K562 (cell line): ENCODE measurements around the gene CD44. TPM values are rescaled to one million over a fixed set of nuclear protein-coding genes. Genes with fewer than 3 reads are reported as not detected.

ENCODE experiments used
- ATAC-seq: fragments of 200-7000 bp; cut with Tn5 transposase; 3 replicates; pipeline ENCODE4 v1.9.1; 2020; ENCODE audit warnings: moderate library complexity
- BruUV-seq: library from RNA; stranded (reverse); fragments of 400-500 nt; replicated peaks from 2 replicates; lab custom pipeline; 2021; lab: Mats Ljungman, UMichigan
- CTCF ChIA-PET: fragments of 300-600 bp; formaldehyde crosslinking; extraction: SDS; loops from one replicate; lab custom pipeline; 2021; ENCODE audit warnings: low intra/inter-chr PET ratio; lab: Yijun Ruan, JAX
- POLR2A ChIA-PET: fragments of 300-600, 350-650 bp; sonication (Branson Sonifier 250); formaldehyde crosslinking; extraction: SDS; loops from one replicate; lab custom pipeline; 2021; ENCODE audit warnings: antibody characterized with exemption, inconsistent platforms; lab: Yijun Ruan, JAX
- DNase-seq, 4 experiments: peaks; one replicate each; pipeline versions ENCODE4 v3.0.0 to v3.0.0-alpha.2; 2011 to 2018; ENCODE audit warnings: low spot score in 3 of 4, mixed read lengths in 3 of 4; ENCODE audit errors: extremely low read depth in 1 of 4
- FAIRE-seq: peaks from 2 replicates; lab custom pipeline; 2011; peaks lifted over from hg19 to GRCh38; lab: Jason Lieb, UNC
- H2AFZ ChIP-seq: 2 replicates; pipeline ENCODE4 v1.6.0; 2011; ENCODE audit warnings: low read depth, low read length, control low read depth, inconsistent platforms
- H3K27ac ChIP-seq: fragments of 200-600 bp; 3 replicates; pipeline ENCODE4 v1.8.0; 2011; ENCODE audit warnings: low read depth, mild to moderate bottlenecking, control low read depth, inconsistent platforms, low read length, moderate library complexity, mixed read lengths; ENCODE audit errors: extremely low read depth
- H3K27me3 ChIP-seq, 2 experiments: fragments of 300-600 bp in 1 of 2; 2 replicates in 1 of 2; 3 replicates in 1 of 2; pipeline versions ENCODE4 v1.6.0 to v1.8.0; 2011; ENCODE audit warnings: inconsistent platforms in 2 of 2, low read length in 2 of 2, mild to moderate bottlenecking in 1 of 2, mixed read lengths in 1 of 2, moderate library complexity in 1 of 2; ENCODE audit not compliant: control insufficient read depth in 2 of 2, insufficient read depth in 2 of 2
- H3K36me3 ChIP-seq: fragments of 300-600 bp; 3 replicates; pipeline ENCODE4 v1.8.0; 2011; ENCODE audit warnings: mild to moderate bottlenecking, low read length, inconsistent platforms; ENCODE audit not compliant: control insufficient read depth, insufficient read depth
- H3K4me1 ChIP-seq, 2 experiments: fragments of 200-600 bp in 1 of 2; replicated peaks in 1 of 2; 2 replicates in 1 of 2; 3 replicates in 1 of 2; pipeline versions ENCODE4 v1.5.1 to v1.8.0; 2011; ENCODE audit warnings: inconsistent platforms in 2 of 2, low read length in 2 of 2, mild to moderate bottlenecking in 1 of 2, mixed read lengths in 1 of 2, moderate library complexity in 1 of 2; ENCODE audit not compliant: control insufficient read depth in 2 of 2, insufficient read depth in 2 of 2
- H3K4me2 ChIP-seq: 2 replicates; pipeline ENCODE4 v1.6.1; 2011; ENCODE audit warnings: low read length, control low read depth, inconsistent platforms, mixed read lengths; ENCODE audit not compliant: insufficient read depth
- H3K4me3 ChIP-seq: fragments of 200-600 bp; sonication (generic), shearing (Covaris generic); 2 replicates; pipeline ENCODE4 v1.5.1; 2016; ENCODE audit warnings: control low read depth, inconsistent platforms
- H3K79me2 ChIP-seq: fragments of 200-600 bp; 3 replicates; pipeline ENCODE4 v1.8.0; 2011; ENCODE audit warnings: low read length, inconsistent platforms; ENCODE audit not compliant: control insufficient read depth, insufficient read depth
- H3K9ac ChIP-seq, 2 experiments: 2 replicates each; pipeline versions ENCODE4 v1.6.0 to v1.6.1; 2011; ENCODE audit warnings: low read depth in 2 of 2, low read length in 2 of 2, control low read depth in 1 of 2, inconsistent platforms in 1 of 2, mild to moderate bottlenecking in 1 of 2, mixed read lengths in 1 of 2; ENCODE audit not compliant: insufficient read depth in 1 of 2
- H3K9me1 ChIP-seq: one replicate; pipeline ENCODE4 v1.6.0; 2011; ENCODE audit warnings: inconsistent platforms, mild to moderate bottlenecking, low read length, moderate library complexity; ENCODE audit not compliant: control insufficient read depth, insufficient read depth
- H3K9me3 ChIP-seq: replicated peaks from 2 replicates; pipeline ENCODE4 v1.5.1; 2011; ENCODE audit warnings: low read depth, low read length, inconsistent platforms; ENCODE audit not compliant: control insufficient read depth, insufficient read depth
- H4K20me1 ChIP-seq: replicated peaks from 2 replicates; pipeline ENCODE4 v1.6.1; 2011; ENCODE audit warnings: low read length, inconsistent platforms, mixed read lengths; ENCODE audit not compliant: control insufficient read depth, insufficient read depth
- ADNP ChIP-seq: fragments of 200-800 bp; sonication (Bioruptor generic); IDR thresholded peaks from 2 replicates; pipeline ENCODE4 v1.6.1; 2016; ENCODE audit warnings: missing genetic modification characterization, missing compliant biosample characterization
- BCOR ChIP-seq: fragments of 450-650 bp; IDR thresholded peaks from 2 replicates; pipeline ENCODE4 v1.6.1; 2016
- RBM25 ChIP-seq: fragments of 200-400 bp; formaldehyde crosslinking; IDR thresholded peaks from 2 replicates; pipeline ENCODE4 v1.6.1; 2018; ENCODE audit warnings: low read length, low read depth, moderate library complexity; ENCODE audit not compliant: severe bottlenecking
- WGBS: fragments of 100-300 bp; shearing (Covaris generic); methylation state at CpG from one replicate; pipeline ENCODE4 v1.1.6; 2016; ENCODE audit warnings: low coverage, mixed read lengths; ENCODE audit not compliant: insufficient coverage; ENCODE audit errors: missing lambda C conversion rate; 5-methylcytosine and 5-hydroxymethylcytosine counted together
- in situ Hi-C: fragments of 300-500 bp; cut with MboI; formaldehyde crosslinking; loops from 4 replicates; pipeline ENCODE4 v1.15.0; 2018; ENCODE audit warnings: inconsistent platforms, mixed read lengths
- intact Hi-C: fragments of 100-400 bp; cut with micrococcal nuclease; formaldehyde crosslinking; loops from 2 replicates; pipeline ENCODE4 v1.14.2; 2022
- polyA plus RNA-seq, 8 experiments: library from polyadenylated mRNA; depleted of rRNA in 4 of 8; stranded (reverse) in 5 of 8; unstranded in 3 of 8; fragments of >200 nt; fragmentation: Nextera tagmentation in 2 of 8; fragmentation: Illumina TruSeq in 1 of 8; extraction: Ambion mirVana in 2 of 8; extraction: Trizol in 1 of 8; gene quantifications; 2 replicates each; pipeline versions ENCODE4 v1.2.1 to v1.2.3, GENCODE V29; 2011 to 2014; ENCODE audit warnings: inconsistent platforms in 1 of 8, missing spikeins in 1 of 8
- total RNA-seq, 7 experiments: library from RNA; depleted of rRNA in 6 of 7; stranded (reverse); fragments of >200 nt in 6 of 7; fragmentation: Illumina TruSeq in 2 of 7; extraction: Trizol in 2 of 7; gene quantifications; 2 replicates each; pipeline versions ENCODE4 v1.2.1 to v1.2.3, GENCODE V29; 2011 to 2021; ENCODE audit warnings: low replicate concordance in 1 of 7
- TF ChIP-seq, protein P1 (sequence below): IDR thresholded peaks from 3 replicates; pipeline ENCODE4 v1.6.1; 2011; ENCODE audit warnings: borderline replicate concordance, mild to moderate bottlenecking, moderate library complexity; ENCODE audit not compliant: insufficient read length; ENCODE audit errors: extremely low read depth

CD44 gene
- total and polyA plus RNA-seq, 9 of the 15 experiments (the other 6 are each of a cell fraction or from before 2014, with no cell fraction given): 1.2 to 13.9 (median 3.0) TPM

DNA sequence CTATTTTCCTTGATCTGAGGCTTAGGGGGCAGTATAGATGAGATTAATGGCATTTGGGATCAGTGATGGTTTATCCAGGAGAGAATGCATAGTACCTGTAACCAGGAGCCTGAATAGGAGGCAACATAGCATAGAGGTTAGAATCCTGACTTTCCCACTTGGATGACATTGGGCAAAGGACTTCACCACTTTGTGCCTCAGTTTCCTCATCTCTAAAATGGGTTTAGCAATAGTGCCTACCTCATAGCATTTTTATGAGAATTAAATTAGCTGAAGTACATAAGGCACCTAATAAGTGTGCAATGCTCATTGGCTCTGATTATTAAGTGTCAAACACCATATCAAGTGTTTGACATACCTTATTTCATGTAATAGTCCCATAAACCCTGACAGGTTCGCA is 30.8 kb downstream of the CD44 start:
- H3K4me2 ChIP-seq: no peak overlapping the region
- H2AFZ ChIP-seq: no peak overlapping the region
- no peaks in the 10 kb centered on the region for H3K9me3 ChIP-seq
- DNase-seq: no peak
- H3K4me1 ChIP-seq: no peaks in the 10 kb centered on the region
- H3K9ac ChIP-seq: no peak overlapping the region
- WGBS: 8% methylated on average over 1 of the region's 1 CpG
- ATAC-seq: no peak
- intact Hi-C loops (no loop called here), in situ Hi-C loops (no loop called here)
- ChIA-PET CTCF (no interaction called here), POLR2A (interaction anchor here (0.5 kb wide), 1 partner anchor 12 kb away, joined by 3 read pairs; no protein-coding TSS in a partner anchor)
- no TSS peak for BruUV-seq
- no peaks in the 10 kb centered on the region for H3K79me2 ChIP-seq
- H3K9me1 ChIP-seq: no peaks in the 10 kb centered on the region
- no peak overlapping the region for H3K4me3 ChIP-seq
- no peaks in the 10 kb centered on the region for H4K20me1 ChIP-seq
- no peak overlapping the region for H3K27ac ChIP-seq
- no peaks in the 10 kb centered on the region for H3K36me3 ChIP-seq
- FAIRE-seq: no peak
- H3K27me3 ChIP-seq: no peaks in the 10 kb centered on the region
- TF ChIP-seq RBM25: peak; percentile 91
- peak; percentile 75 for TF ChIP-seq ADNP (tag)
- peak; percentile 37; the same call in 1 of the 2 replicates for TF ChIP-seq BCOR
- TF ChIP-seq, protein P1, sequence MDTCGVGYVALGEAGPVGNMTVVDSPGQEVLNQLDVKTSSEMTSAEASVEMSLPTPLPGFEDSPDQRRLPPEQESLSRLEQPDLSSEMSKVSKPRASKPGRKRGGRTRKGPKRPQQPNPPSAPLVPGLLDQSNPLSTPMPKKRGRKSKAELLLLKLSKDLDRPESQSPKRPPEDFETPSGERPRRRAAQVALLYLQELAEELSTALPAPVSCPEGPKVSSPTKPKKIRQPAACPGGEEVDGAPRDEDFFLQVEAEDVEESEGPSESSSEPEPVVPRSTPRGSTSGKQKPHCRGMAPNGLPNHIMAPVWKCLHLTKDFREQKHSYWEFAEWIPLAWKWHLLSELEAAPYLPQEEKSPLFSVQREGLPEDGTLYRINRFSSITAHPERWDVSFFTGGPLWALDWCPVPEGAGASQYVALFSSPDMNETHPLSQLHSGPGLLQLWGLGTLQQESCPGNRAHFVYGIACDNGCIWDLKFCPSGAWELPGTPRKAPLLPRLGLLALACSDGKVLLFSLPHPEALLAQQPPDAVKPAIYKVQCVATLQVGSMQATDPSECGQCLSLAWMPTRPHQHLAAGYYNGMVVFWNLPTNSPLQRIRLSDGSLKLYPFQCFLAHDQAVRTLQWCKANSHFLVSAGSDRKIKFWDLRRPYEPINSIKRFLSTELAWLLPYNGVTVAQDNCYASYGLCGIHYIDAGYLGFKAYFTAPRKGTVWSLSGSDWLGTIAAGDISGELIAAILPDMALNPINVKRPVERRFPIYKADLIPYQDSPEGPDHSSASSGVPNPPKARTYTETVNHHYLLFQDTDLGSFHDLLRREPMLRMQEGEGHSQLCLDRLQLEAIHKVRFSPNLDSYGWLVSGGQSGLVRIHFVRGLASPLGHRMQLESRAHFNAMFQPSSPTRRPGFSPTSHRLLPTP: no peak
